Chondrocyte (in vitro differentiated cells): ENCODE results near the gene TMEM86A. TPM values are rescaled to one million over a fixed set of nuclear protein-coding genes. Genes with fewer than 3 reads are reported as not detected.

Experiments used
- DNase-seq: peaks from one replicate; pipeline ENCODE4 v3.0.0; 2021; ENCODE audit warnings: mixed read lengths, low spot score
- H3K27ac Mint-ChIP-seq: one replicate; pipeline ENCODE4 v1.8.0; 2021; ENCODE audit warnings: mild to moderate bottlenecking, moderate library complexity, mixed read lengths; ENCODE audit not compliant: unreplicated experiment
- H3K27me3 Mint-ChIP-seq: 2 replicates; pipeline ENCODE4 v1.8.0; 2021; ENCODE audit warnings: low read depth, mixed read lengths
- H3K36me3 Mint-ChIP-seq: 2 replicates; pipeline ENCODE4 v1.8.0; 2021; ENCODE audit warnings: low read depth, mixed read lengths
- H3K4me1 Mint-ChIP-seq: 2 replicates; pipeline ENCODE4 v1.8.0; 2021; ENCODE audit warnings: low read depth, mild to moderate bottlenecking, mixed read lengths
- H3K4me3 Mint-ChIP-seq: one replicate; pipeline ENCODE4 v1.8.0; 2021; ENCODE audit warnings: mild to moderate bottlenecking, moderate library complexity, mixed read lengths; ENCODE audit not compliant: unreplicated experiment
- H3K9me3 Mint-ChIP-seq: 2 replicates; pipeline ENCODE4 v1.8.0; 2021; ENCODE audit warnings: low read depth, mixed read lengths
- CTCF ChIP-seq: fragments of 200-600 bp; sonication (generic); IDR thresholded peaks from 2 replicates; pipeline ENCODE4 v1.5.0; 2021; ENCODE audit warnings: antibody characterized with exemption, mild to moderate bottlenecking, moderate library complexity
- total RNA-seq: library from RNA; stranded (reverse); gene quantifications from 3 replicates; pipeline ENCODE4 v1.2.1, GENCODE V29; 2021

Gene TMEM86A
- total RNA-seq, 1 donor from 2014 or later: 3.1 TPM

GRCh38 chr11:18721561-18722292, 23.1 kb downstream of the TMEM86A start:
- peak; percentile 81 for TF ChIP-seq CTCF
- Mint-ChIP-seq H3K27me3 (peaks cover 7% of the 10 kb centered on the region), H3K9me3 (no peaks in the 10 kb centered on the region), H3K36me3 (no peaks in the 10 kb centered on the region), H3K27ac (peak overlapping the region; percentile 92), H3K4me3 (peak overlapping the region; percentile 89), H3K4me1 (peaks cover 11% of the 10 kb centered on the region)
- DNase-seq: peak; percentile 87

DNA sequence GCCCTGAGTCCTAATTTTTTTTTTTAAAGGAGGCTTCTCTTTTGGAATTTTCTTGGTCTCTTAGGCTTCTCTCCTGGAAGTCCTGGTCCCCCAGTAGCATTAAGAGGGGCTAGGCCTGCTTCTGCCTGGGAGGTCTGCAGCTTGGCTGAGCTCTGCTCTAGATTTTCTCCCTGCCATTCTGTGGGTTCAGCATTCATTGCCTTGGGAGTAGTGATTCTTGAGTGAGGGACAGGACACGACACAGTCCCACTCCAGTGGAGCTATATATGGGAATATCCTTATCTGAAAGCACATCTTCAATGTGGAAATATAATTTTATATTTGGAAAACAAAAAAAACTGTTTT, 23.7 kb downstream of the TMEM86A start:
- H3K4me3 Mint-ChIP-seq: peak overlapping the region; percentile 89
- no peak overlapping the region for H3K27ac Mint-ChIP-seq
- peaks cover 3% of the 10 kb centered on the region for H3K27me3 Mint-ChIP-seq
- no peaks in the 10 kb centered on the region for H3K36me3 Mint-ChIP-seq
- H3K9me3 Mint-ChIP-seq: no peaks in the 10 kb centered on the region
- TF ChIP-seq CTCF: peak; percentile 53
- H3K4me1 Mint-ChIP-seq: peaks cover 11% of the 10 kb centered on the region
- DNase-seq: no peak

GRCh38 chr11:18723991-18724390, 25.4 kb downstream of the TMEM86A start:
- peak; percentile 42 for DNase-seq
- no peaks in the 10 kb centered on the region for H3K9me3 Mint-ChIP-seq
- no peak overlapping the region for H3K4me3 Mint-ChIP-seq
- no peaks in the 10 kb centered on the region for H3K36me3 Mint-ChIP-seq
- no peak overlapping the region for H3K27ac Mint-ChIP-seq
- H3K27me3 Mint-ChIP-seq: no peaks in the 10 kb centered on the region
- peaks cover 11% of the 10 kb centered on the region for H3K4me1 Mint-ChIP-seq
- no peak for TF ChIP-seq CTCF

- no peak for TF ChIP-seq CTCF
- peaks cover 10% of the 10 kb centered on the region for H3K4me1 Mint-ChIP-seq
- DNase-seq: no peak
- no peak within 1 kb of the TSS for H3K27ac Mint-ChIP-seq
- H3K36me3 Mint-ChIP-seq: no peaks in the 10 kb centered on the region
- H3K27me3 Mint-ChIP-seq: no peaks in the 10 kb centered on the region
- H3K4me3 Mint-ChIP-seq: no peak within 1 kb of the TSS
- H3K9me3 Mint-ChIP-seq: no peaks in the 10 kb centered on the region
Observed at GRCh38 chr11:18726040-18726439, 27.5 kb downstream of the TMEM86A start, which contains the start of gene IGSF22. Gene IGSF22 (minus strand): TSS chr11:18726188. CDS start chr11:18724236, 1,952 bp downstream.

DNA sequence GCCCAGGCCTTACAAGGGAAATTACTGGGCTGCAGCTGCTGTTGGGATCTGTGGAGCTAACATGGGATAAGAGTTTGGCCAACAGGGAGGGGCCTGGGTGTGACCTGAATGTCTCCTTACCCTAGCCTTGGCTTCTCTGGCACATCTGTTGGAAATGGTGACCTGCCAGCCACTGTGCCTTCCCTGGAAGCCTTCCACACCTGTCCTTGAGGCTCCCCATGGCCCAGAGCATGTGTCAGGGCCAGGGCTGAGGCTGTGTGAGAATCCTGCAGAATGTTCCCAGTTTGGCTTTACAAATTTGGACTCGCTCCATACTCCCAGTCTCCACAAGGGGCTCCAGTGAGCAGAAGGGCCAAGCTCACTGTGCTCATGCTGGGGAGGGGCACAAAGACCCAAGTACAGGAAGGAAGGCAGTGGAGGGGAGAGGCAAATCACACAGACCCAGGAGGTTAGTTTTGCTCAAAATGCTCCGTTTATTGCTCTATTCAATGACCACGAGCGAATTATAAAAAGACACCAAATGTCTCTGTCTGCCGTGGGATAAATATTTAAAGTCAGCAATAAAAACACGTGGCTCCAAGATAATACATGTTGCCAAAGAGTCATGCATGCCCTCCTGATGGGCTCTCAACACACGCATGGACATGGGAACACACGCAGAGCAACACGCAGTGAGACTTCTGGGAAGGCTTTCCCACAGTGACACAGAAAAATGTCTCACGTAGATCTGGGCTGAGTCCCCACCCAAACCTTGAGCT, 29.1 kb downstream of the TMEM86A start:
- no peaks in the 10 kb centered on the region for H3K27me3 Mint-ChIP-seq
- TF ChIP-seq CTCF: peak; percentile 82
- no peak overlapping the region for H3K27ac Mint-ChIP-seq
- H3K4me3 Mint-ChIP-seq: no peak overlapping the region
- DNase-seq: no peak
- no peaks in the 10 kb centered on the region for H3K9me3 Mint-ChIP-seq
- no peaks in the 10 kb centered on the region for H3K4me1 Mint-ChIP-seq
- no peaks in the 10 kb centered on the region for H3K36me3 Mint-ChIP-seq
